Endothelial cell of umbilical vein (primary cell): ENCODE data around the gene NCOR1. TPM values are rescaled to one million over a fixed set of nuclear protein-coding genes. Genes with fewer than 3 reads are reported as not detected.

Source experiments
- BruUV-seq: library from RNA; stranded (reverse); fragments of 400-500 nt; replicated peaks from 2 replicates; lab custom pipeline; 2021; lab: Mats Ljungman, UMichigan
- CTCF ChIA-PET: fragments of 300-600, 350-600 bp; sonication (Branson Sonifier 250); formaldehyde crosslinking; loops from one replicate; lab custom pipeline; 2021; ENCODE audit warnings: antibody characterized with exemption, inconsistent platforms; lab: Charles Lee
- POLR2A ChIA-PET: fragments of 300-600, 350-600 bp; sonication (Branson Sonifier 250); formaldehyde crosslinking; loops from one replicate; lab custom pipeline; 2021; ENCODE audit warnings: antibody characterized with exemption, inconsistent platforms; lab: Charles Lee
- DNase-seq: peaks from one replicate; pipeline ENCODE4 v3.0.0-alpha.2; 2011; ENCODE audit warnings: low read depth, low spot score
- FAIRE-seq: peaks from 2 replicates; lab custom pipeline; 2011; peaks lifted over from hg19 to GRCh38; lab: Jason Lieb, UNC
- H2AFZ ChIP-seq: 2 replicates; pipeline ENCODE4 v1.6.0; 2012; ENCODE audit warnings: low read depth, low read length, control low read depth, inconsistent platforms
- H3K27ac ChIP-seq: 2 replicates; pipeline ENCODE4 v1.5.1; 2011; ENCODE audit warnings: low read depth, mild to moderate bottlenecking, control low read depth, low read length, moderate library complexity; ENCODE audit not compliant: insufficient read depth
- H3K27me3 ChIP-seq, 2 experiments: 2 replicates each; pipeline versions ENCODE4 v1.6.0 to v1.6.1; 2011; ENCODE audit warnings: low read length in 2 of 2, mixed read lengths in 1 of 2; ENCODE audit not compliant: control insufficient read depth in 2 of 2, insufficient read depth in 2 of 2
- H3K36me3 ChIP-seq, 2 experiments: 2 replicates in 1 of 2; 3 replicates in 1 of 2; pipeline ENCODE4 v1.5.1; 2011; ENCODE audit warnings: low read length in 2 of 2, mild to moderate bottlenecking in 1 of 2, moderate library complexity in 1 of 2; ENCODE audit not compliant: control insufficient read depth in 2 of 2, insufficient read depth in 2 of 2; ENCODE audit errors: extremely low read depth in 1 of 2
- H3K4me1 ChIP-seq: 3 replicates; pipeline ENCODE4 v1.5.1; 2011; ENCODE audit warnings: mild to moderate bottlenecking, low read length; ENCODE audit not compliant: control insufficient read depth, insufficient read depth; ENCODE audit errors: extremely low read depth
- H3K4me2 ChIP-seq: 2 replicates; pipeline ENCODE4 v1.6.1; 2011; ENCODE audit warnings: low read length, control low read depth, mixed read lengths; ENCODE audit not compliant: insufficient read depth
- H3K4me3 ChIP-seq, 3 experiments: fragments of 200-600 bp in 1 of 3; sonication (generic), shearing (Covaris generic) in 1 of 3; replicated peaks in 1 of 3; 2 replicates each; pipeline ENCODE4 v1.5.1; 2011 to 2016; ENCODE audit warnings: control low read depth in 3 of 3, low read length in 3 of 3, mild to moderate bottlenecking in 2 of 3, inconsistent platforms in 1 of 3, low read depth in 1 of 3, moderate library complexity in 1 of 3; ENCODE audit not compliant: insufficient read depth in 1 of 3
- H3K79me2 ChIP-seq: 2 replicates; pipeline ENCODE4 v1.6.0; 2012; ENCODE audit warnings: low read length, inconsistent platforms; ENCODE audit not compliant: control insufficient read depth, insufficient read depth
- H3K9ac ChIP-seq: replicated peaks from 2 replicates; pipeline ENCODE3; 2011; ENCODE audit warnings: low read length, control low read depth; ENCODE audit not compliant: insufficient read depth; ENCODE audit errors: extremely low read depth
- H3K9me1 ChIP-seq: replicated peaks from 3 replicates; pipeline ENCODE4 v1.6.0; 2011; ENCODE audit warnings: mild to moderate bottlenecking, low read length; ENCODE audit not compliant: control insufficient read depth, insufficient read depth; ENCODE audit errors: extremely low read depth
- H3K9me3 ChIP-seq: replicated peaks from 2 replicates; pipeline ENCODE4 v1.5.1; 2012; ENCODE audit warnings: low read length, inconsistent platforms; ENCODE audit not compliant: control insufficient read depth, insufficient read depth
- H4K20me1 ChIP-seq: replicated peaks from 2 replicates; pipeline ENCODE3; 2011; ENCODE audit warnings: mild to moderate bottlenecking, low read length; ENCODE audit not compliant: control insufficient read depth, insufficient read depth; ENCODE audit errors: extremely low read depth
- EZH2 ChIP-seq: IDR thresholded peaks from 2 replicates; pipeline ENCODE4 v1.6.1; 2012; ENCODE audit warnings: borderline replicate concordance, low read depth, mild to moderate bottlenecking, moderate library complexity, low read length, inconsistent platforms; ENCODE audit not compliant: severe bottlenecking
- FOS ChIP-seq: IDR thresholded peaks from 2 replicates; pipeline ENCODE4 v1.6.1; 2011; ENCODE audit warnings: mild to moderate bottlenecking, low read length, moderate library complexity, borderline replicate concordance; ENCODE audit not compliant: insufficient read depth
- GATA2 ChIP-seq: IDR thresholded peaks from 2 replicates; pipeline ENCODE4 v1.7.0; 2011; ENCODE audit warnings: low read depth, mild to moderate bottlenecking, moderate library complexity, mixed read lengths, low read length; ENCODE audit not compliant: insufficient read length, insufficient read depth
- JUN ChIP-seq: IDR thresholded peaks from 2 replicates; pipeline ENCODE4 v1.6.1; 2011; ENCODE audit warnings: borderline replicate concordance, low read depth; ENCODE audit not compliant: insufficient read length, insufficient read depth
- MYC ChIP-seq: IDR thresholded peaks from one replicate; pipeline ENCODE4 v1.6.1; 2011; ENCODE audit warnings: mild to moderate bottlenecking, low read depth, low read length
- POLR2A ChIP-seq: IDR thresholded peaks from 2 replicates; pipeline ENCODE4 v1.6.1; 2012; ENCODE audit warnings: low read depth, mild to moderate bottlenecking, control low read depth, low read length
- POLR2AphosphoS5 ChIP-seq: IDR thresholded peaks from 2 replicates; pipeline ENCODE4 v1.6.1; 2012; ENCODE audit warnings: low read depth, mild to moderate bottlenecking, control low read depth, low read length, moderate library complexity; ENCODE audit not compliant: insufficient read depth
- dilution Hi-C: fragments of 300-500 bp; cut with MboI; formaldehyde crosslinking; loops from one replicate; pipeline ENCODE4 v1.15.0; 2019; ENCODE audit warnings: low sequenced_read_pairs; ENCODE audit not compliant: extremely low pct_ligation_motif_present
- intact Hi-C: fragments of 100-400 bp; cut with micrococcal nuclease; formaldehyde crosslinking; loops from one replicate; pipeline ENCODE4 v1.10.0; 2022
- polyA plus RNA-seq, 4 experiments: library from polyadenylated mRNA; depleted of rRNA in 3 of 4; stranded (reverse) in 3 of 4; unstranded in 1 of 4; fragments of >200 nt; gene quantifications; 2 replicates each; pipeline versions ENCODE4 v1.2.1 to v1.2.3, GENCODE V29; 2011 to 2012; ENCODE audit warnings: missing spikeins in 1 of 4
- total RNA-seq: library from RNA; stranded (reverse); gene quantifications from 2 replicates; pipeline ENCODE4 v1.2.3, GENCODE V29; 2021
- TF ChIP-seq, protein P1 (sequence below), 2 donors: IDR thresholded peaks; 1 replicate in 1 of 2; 2 replicates in 1 of 2; pipeline ENCODE4 v1.5.1; 2011; ENCODE audit warnings: low read length in 2 of 2, mild to moderate bottlenecking in 2 of 2, moderate library complexity in 2 of 2, control low read depth in 1 of 2, inconsistent platforms in 1 of 2, low read depth in 1 of 2; ENCODE audit not compliant: insufficient read depth in 1 of 2; ENCODE audit errors: extremely low read depth in 1 of 2
- TF ChIP-seq, protein P2 (sequence below): IDR thresholded peaks from 2 replicates; pipeline ENCODE4 v1.6.1; 2011; ENCODE audit not compliant: insufficient read depth, insufficient read length

Gene NCOR1
- total and polyA plus RNA-seq, 2 donors (not counting 3 experiments of a cell fraction or from before 2014, with no cell fraction given) = 90.0 to 134 TPM

DNA sequence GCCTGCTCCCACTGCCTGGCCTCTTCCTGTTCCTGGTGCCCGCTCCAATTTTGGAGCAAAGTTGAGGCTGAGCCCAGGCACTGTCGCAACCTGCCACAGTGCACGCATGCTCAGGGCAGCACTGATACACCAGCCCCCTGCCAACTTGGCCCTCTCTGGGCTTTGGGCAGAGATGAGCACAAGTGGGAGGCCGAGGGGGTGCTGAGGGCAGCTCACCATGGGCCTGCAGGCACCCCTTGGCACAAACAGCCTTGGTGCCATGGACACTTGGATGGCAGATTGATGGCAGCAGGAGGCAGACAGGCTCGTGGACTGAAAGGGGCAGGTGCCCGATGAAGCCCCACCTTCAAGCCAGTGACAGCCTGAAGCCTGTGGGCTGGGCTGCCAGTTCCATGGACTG lies 44.6 kb upstream of the NCOR1 start:
- no TSS peak for BruUV-seq
- Histone ChIP-seq H3K36me3 (no peaks in the 10 kb centered on the region), H3K9me3 (no peaks in the 10 kb centered on the region), H2AFZ (no peak overlapping the region), H3K27ac (no peak overlapping the region), H4K20me1 (no peaks in the 10 kb centered on the region), H3K4me2 (no peak overlapping the region), H3K27me3 (no peaks in the 10 kb centered on the region), H3K4me1 (peaks cover 5% of the 10 kb centered on the region), H3K9ac (no peak overlapping the region), H3K9me1 (no peaks in the 10 kb centered on the region), H3K79me2 (no peaks in the 10 kb centered on the region), H3K4me3 (no peak overlapping the region)
- intact Hi-C loops (no loop called here), dilution Hi-C loops (no loop called here)
- TF ChIP-seq FOS (no peak), GATA2 (no peak), MYC (no peak), POLR2AphosphoS5 (no peak), EZH2 (no peak), POLR2A (no peak), JUN (no peak)
- TF ChIP-seq, protein P1, sequence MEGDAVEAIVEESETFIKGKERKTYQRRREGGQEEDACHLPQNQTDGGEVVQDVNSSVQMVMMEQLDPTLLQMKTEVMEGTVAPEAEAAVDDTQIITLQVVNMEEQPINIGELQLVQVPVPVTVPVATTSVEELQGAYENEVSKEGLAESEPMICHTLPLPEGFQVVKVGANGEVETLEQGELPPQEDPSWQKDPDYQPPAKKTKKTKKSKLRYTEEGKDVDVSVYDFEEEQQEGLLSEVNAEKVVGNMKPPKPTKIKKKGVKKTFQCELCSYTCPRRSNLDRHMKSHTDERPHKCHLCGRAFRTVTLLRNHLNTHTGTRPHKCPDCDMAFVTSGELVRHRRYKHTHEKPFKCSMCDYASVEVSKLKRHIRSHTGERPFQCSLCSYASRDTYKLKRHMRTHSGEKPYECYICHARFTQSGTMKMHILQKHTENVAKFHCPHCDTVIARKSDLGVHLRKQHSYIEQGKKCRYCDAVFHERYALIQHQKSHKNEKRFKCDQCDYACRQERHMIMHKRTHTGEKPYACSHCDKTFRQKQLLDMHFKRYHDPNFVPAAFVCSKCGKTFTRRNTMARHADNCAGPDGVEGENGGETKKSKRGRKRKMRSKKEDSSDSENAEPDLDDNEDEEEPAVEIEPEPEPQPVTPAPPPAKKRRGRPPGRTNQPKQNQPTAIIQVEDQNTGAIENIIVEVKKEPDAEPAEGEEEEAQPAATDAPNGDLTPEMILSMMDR (IDR thresholded peaks at IDR 0.05; ENCODE audit: extremely low read depth in 1 of 2, insufficient read depth in 1 of 2, low read depth in 1 of 2, low read length in 2 of 2) = no peak
- TF ChIP-seq, protein P2, sequence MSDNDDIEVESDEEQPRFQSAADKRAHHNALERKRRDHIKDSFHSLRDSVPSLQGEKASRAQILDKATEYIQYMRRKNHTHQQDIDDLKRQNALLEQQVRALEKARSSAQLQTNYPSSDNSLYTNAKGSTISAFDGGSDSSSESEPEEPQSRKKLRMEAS = no peak
- POLR2A ChIA-PET = no interaction called here
- DNase-seq (no peak), FAIRE-seq (no peak)
- CTCF ChIA-PET = interaction anchor here (0.8 to 1.6 kb wide), 3 partner anchors 10 to 53 kb away, joined by 3 to 4 read pairs (median 3); no protein-coding TSS in a partner anchor
